CD14-positive monocyte (primary cell): ENCODE measurements around the gene MACROD2. TPM values are rescaled to one million over a fixed set of nuclear protein-coding genes. Genes with fewer than 3 reads are reported as not detected.

Experiments used
- DNase-seq, 3 donors: peaks; one replicate each; pipeline ENCODE4 v3.0.0-alpha.2; 2011 to 2022
- H2AFZ ChIP-seq: 2 replicates; pipeline ENCODE4 v1.6.0; 2012; ENCODE audit warnings: mild to moderate bottlenecking, low read depth, low read length, inconsistent platforms; ENCODE audit not compliant: insufficient read depth, poor library complexity, severe bottlenecking
- H3K27ac ChIP-seq, 2 donors: 1 replicate in 1 of 2; 2 replicates in 1 of 2; pipeline ENCODE4 v1.5.1; 2012 to 2013; ENCODE audit warnings: low read length in 2 of 2, control low read depth in 1 of 2, inconsistent platforms in 1 of 2, low read depth in 1 of 2, mild to moderate bottlenecking in 1 of 2
- H3K27me3 ChIP-seq, 2 donors: one replicate each; pipeline versions ENCODE4 v1.6.0 to v1.6.1; 2011 to 2013; ENCODE audit warnings: low read length in 2 of 2; ENCODE audit not compliant: control insufficient read depth in 2 of 2, insufficient read depth in 2 of 2
- H3K36me3 ChIP-seq, 2 donors: replicated peaks in 1 of 2; 1 replicate in 1 of 2; 2 replicates in 1 of 2; pipeline versions ENCODE4 v1.5.1 to v1.6.1; 2012 to 2013; ENCODE audit warnings: low read length in 2 of 2, control low read depth in 1 of 2, inconsistent platforms in 1 of 2, mild to moderate bottlenecking in 1 of 2; ENCODE audit not compliant: insufficient read depth in 2 of 2, control insufficient read depth in 1 of 2
- H3K4me1 ChIP-seq, 2 donors: 1 replicate in 1 of 2; 2 replicates in 1 of 2; pipeline versions ENCODE4 v1.5.1 to v1.6.1; 2012 to 2013; ENCODE audit warnings: low read length in 2 of 2, control low read depth in 1 of 2, inconsistent platforms in 1 of 2, mild to moderate bottlenecking in 1 of 2, moderate library complexity in 1 of 2; ENCODE audit not compliant: insufficient read depth in 2 of 2, control insufficient read depth in 1 of 2
- H3K4me2 ChIP-seq: replicated peaks from 2 replicates; pipeline ENCODE3; 2012; ENCODE audit warnings: low read length, moderate library complexity, mild to moderate bottlenecking; ENCODE audit not compliant: poor library complexity, severe bottlenecking; ENCODE audit errors: extremely low read depth
- H3K4me3 ChIP-seq, 3 experiments: fragments of 200-600 bp in 1 of 3; sonication (generic) in 1 of 3; replicated peaks in 1 of 3; 1 replicate in 2 of 3; 2 replicates in 1 of 3; pipeline ENCODE4 v1.5.1; 2011 to 2013; ENCODE audit warnings: low read length in 3 of 3, mild to moderate bottlenecking in 3 of 3, control low read depth in 2 of 3, low read depth in 2 of 3, inconsistent platforms in 1 of 3, moderate library complexity in 1 of 3
- H3K79me2 ChIP-seq: 2 replicates; pipeline ENCODE4 v1.6.0; 2012; ENCODE audit warnings: mild to moderate bottlenecking, control low read depth, inconsistent platforms, low read length, moderate library complexity; ENCODE audit not compliant: insufficient read depth
- H3K9ac ChIP-seq: 2 replicates; pipeline ENCODE4 v1.6.0; 2017; ENCODE audit warnings: low read length, mild to moderate bottlenecking; ENCODE audit not compliant: insufficient read depth, poor library complexity, severe bottlenecking
- H3K9me3 ChIP-seq, 2 donors: replicated peaks in 1 of 2; 1 replicate in 1 of 2; 2 replicates in 1 of 2; pipeline versions ENCODE4 v1.5.1 to v1.6.1; 2012 to 2013; ENCODE audit warnings: low read length in 2 of 2, control low read depth in 1 of 2; ENCODE audit not compliant: control insufficient read depth in 1 of 2, insufficient read depth in 1 of 2
- H4K20me1 ChIP-seq: 2 replicates; pipeline ENCODE4 v1.6.0; 2012; ENCODE audit warnings: mild to moderate bottlenecking, low read length, control low read depth, moderate library complexity; ENCODE audit not compliant: insufficient read depth
- H3K27ac Mint-ChIP-seq, 7 donors: one replicate each; pipeline ENCODE4 v1.8.0; 2020; ENCODE audit warnings: mild to moderate bottlenecking in 7 of 7, mixed read lengths in 7 of 7, moderate library complexity in 6 of 7, inconsistent platforms in 2 of 7
- H3K27me3 Mint-ChIP-seq, 3 donors: one replicate each; pipeline ENCODE4 v1.8.0; 2021 to 2022; ENCODE audit warnings: low read depth in 3 of 3, mild to moderate bottlenecking in 3 of 3, mixed read lengths in 3 of 3, moderate library complexity in 3 of 3, inconsistent platforms in 1 of 3
- H3K36me3 Mint-ChIP-seq, 2 donors: one replicate each; pipeline ENCODE4 v1.8.0; 2020; ENCODE audit warnings: mixed read lengths in 2 of 2, inconsistent platforms in 1 of 2, mild to moderate bottlenecking in 1 of 2
- H3K4me1 Mint-ChIP-seq: one replicate; pipeline ENCODE4 v1.8.0; 2020; ENCODE audit warnings: mild to moderate bottlenecking, mixed read lengths
- H3K4me3 Mint-ChIP-seq, 2 donors: one replicate each; pipeline ENCODE4 v1.8.0; 2020; ENCODE audit warnings: mild to moderate bottlenecking in 2 of 2, mixed read lengths in 2 of 2, moderate library complexity in 1 of 2
- H3K9me3 Mint-ChIP-seq, 7 donors: one replicate each; pipeline ENCODE4 v1.8.0; 2020 to 2022; ENCODE audit warnings: mixed read lengths in 7 of 7, mild to moderate bottlenecking in 6 of 7, moderate library complexity in 6 of 7, inconsistent platforms in 2 of 7
- WGBS: methylation state at CpG from one replicate; pipeline ENCODE4 v1.1.5; 2013; ENCODE audit warnings: missing lambda C conversion rate; ENCODE audit not compliant: insufficient coverage; 5-methylcytosine and 5-hydroxymethylcytosine counted together
- intact Hi-C, 2 donors: fragments of 100-400 bp; cut with micrococcal nuclease; formaldehyde crosslinking; loops; one replicate each; pipeline versions ENCODE4 v1.15.0 to v1.15.1; 2023
- polyA plus RNA-seq, 3 donors: library from polyadenylated mRNA; depleted of rRNA in 1 of 3; unstranded in 2 of 3; stranded (reverse) in 1 of 3; fragments of 300-500 nt in 2 of 3; fragments of >200 nt in 1 of 3; fragmentation: Illumina TruSeq in 2 of 3; gene quantifications; 1 replicate in 2 of 3; 2 replicates in 1 of 3; pipeline ENCODE4 v1.2.3, GENCODE V29; 2012 to 2021
- TF ChIP-seq, protein P1 (sequence below): fragments of 200-600 bp; IDR thresholded peaks from one replicate; pipeline ENCODE4 v1.8.0; 2022; ENCODE audit warnings: antibody characterized with exemption, mild to moderate bottlenecking

Gene MACROD2
- polyA plus RNA-seq, 3 donors: 0.23 TPM; not detected in 2

GRCh38 chr20:14724468-14724867, 729.2 kb downstream of the MACROD2 start:
- TF ChIP-seq, protein P1, sequence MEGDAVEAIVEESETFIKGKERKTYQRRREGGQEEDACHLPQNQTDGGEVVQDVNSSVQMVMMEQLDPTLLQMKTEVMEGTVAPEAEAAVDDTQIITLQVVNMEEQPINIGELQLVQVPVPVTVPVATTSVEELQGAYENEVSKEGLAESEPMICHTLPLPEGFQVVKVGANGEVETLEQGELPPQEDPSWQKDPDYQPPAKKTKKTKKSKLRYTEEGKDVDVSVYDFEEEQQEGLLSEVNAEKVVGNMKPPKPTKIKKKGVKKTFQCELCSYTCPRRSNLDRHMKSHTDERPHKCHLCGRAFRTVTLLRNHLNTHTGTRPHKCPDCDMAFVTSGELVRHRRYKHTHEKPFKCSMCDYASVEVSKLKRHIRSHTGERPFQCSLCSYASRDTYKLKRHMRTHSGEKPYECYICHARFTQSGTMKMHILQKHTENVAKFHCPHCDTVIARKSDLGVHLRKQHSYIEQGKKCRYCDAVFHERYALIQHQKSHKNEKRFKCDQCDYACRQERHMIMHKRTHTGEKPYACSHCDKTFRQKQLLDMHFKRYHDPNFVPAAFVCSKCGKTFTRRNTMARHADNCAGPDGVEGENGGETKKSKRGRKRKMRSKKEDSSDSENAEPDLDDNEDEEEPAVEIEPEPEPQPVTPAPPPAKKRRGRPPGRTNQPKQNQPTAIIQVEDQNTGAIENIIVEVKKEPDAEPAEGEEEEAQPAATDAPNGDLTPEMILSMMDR: no peak
- Mint-ChIP-seq H3K36me3 (no peaks in the 10 kb centered on the region), H3K27me3 (peaks cover 0 to 3% (median 0%) of the 10 kb centered on the region in 3 donors), H3K4me1 (no peaks in the 10 kb centered on the region), H3K27ac (no peak overlapping the region), H3K4me3 (no peak overlapping the region), H3K9me3 (peaks cover 0 to 7% (median 4%) of the 10 kb centered on the region in 7 donors)
- H3K4me3 ChIP-seq: no peak overlapping the region
- no peaks in the 10 kb centered on the region for H3K27me3 ChIP-seq
- DNase-seq: no peak
- no peak overlapping the region for H3K27ac ChIP-seq
- H3K9me3 ChIP-seq: no peaks in the 10 kb centered on the region
- H3K4me1 ChIP-seq: no peaks in the 10 kb centered on the region
- WGBS: 0% methylated on average over 1 of the region's 1 CpG
- no peak overlapping the region for H3K4me2 ChIP-seq
- no peak overlapping the region for H2AFZ ChIP-seq
- H3K36me3 ChIP-seq: no peaks in the 10 kb centered on the region
- H3K9ac ChIP-seq: no peak overlapping the region
- H3K79me2 ChIP-seq: no peaks in the 10 kb centered on the region
- H4K20me1 ChIP-seq: no peaks in the 10 kb centered on the region
- intact Hi-C loops: no loop called here

- H3K9me3 Mint-ChIP-seq: peaks cover 0 to 4% (median 3%) of the 10 kb centered on the region in 7 donors
Observed at GRCh38 chr20:14726591-14726990, 731.3 kb downstream of the MACROD2 start.

More at GRCh38 chr20:14726591-14726990, 731.3 kb downstream of the MACROD2 start:
- H2AFZ ChIP-seq: no peak overlapping the region
- H3K4me3 ChIP-seq: no peak overlapping the region
- H3K4me3 Mint-ChIP-seq: no peak overlapping the region
- no peaks in the 10 kb centered on the region for H3K4me1 Mint-ChIP-seq
- no peaks in the 10 kb centered on the region for H3K4me1 ChIP-seq
- no peaks in the 10 kb centered on the region for H3K9me3 ChIP-seq
- H4K20me1 ChIP-seq: no peaks in the 10 kb centered on the region
- TF ChIP-seq, protein P1: no peak
- no peak overlapping the region for H3K27ac Mint-ChIP-seq
- no peak for DNase-seq
- intact Hi-C loops: no loop called here
- H3K27ac ChIP-seq: no peak overlapping the region
- no peak overlapping the region for H3K9ac ChIP-seq
- H3K36me3 ChIP-seq: no peaks in the 10 kb centered on the region
- 100% methylated on average over 1 of the region's 3 CpGs for WGBS
- no peak overlapping the region for H3K4me2 ChIP-seq
- no peaks in the 10 kb centered on the region for H3K79me2 ChIP-seq
- H3K27me3 Mint-ChIP-seq: peaks cover 0 to 3% (median 0%) of the 10 kb centered on the region in 3 donors
- no peaks in the 10 kb centered on the region for H3K36me3 Mint-ChIP-seq
- no peaks in the 10 kb centered on the region for H3K27me3 ChIP-seq
